ENCODE measurements around the gene OXNAD1. TPM values are rescaled to one million over a fixed set of nuclear protein-coding genes. Genes with fewer than 3 reads are reported as not detected.

Gene OXNAD1
- total RNA-seq, 2 experiments from 2014 or later: 18.1 to 18.7 TPM

- Histone ChIP-seq H3K27ac (ENCODE audit: low read depth, low read length, poor library complexity, severe bottlenecking) (peak overlapping the region; percentile 34), H3K4me2 (ENCODE audit: low read length) (peak overlapping the region; percentile 17), H4K20me1 (ENCODE audit: insufficient read depth, low read length) (no peaks in the 10 kb centered on the region), H3K9me3 (ENCODE audit: low read length) (peaks cover 23% of the 10 kb centered on the region; the same call in 1 of the 2 replicates), H2AFZ (ENCODE audit: low read length) (no peak overlapping the region), H3K79me2 (ENCODE audit: insufficient read depth, low read depth, low read length) (no peaks in the 10 kb centered on the region; the same call in 1 of the 2 replicates), H3K36me3 (ENCODE audit: insufficient read depth, low read length) (peaks cover 93% of the 10 kb centered on the region), H3K4me3 (ENCODE audit: low read depth, low read length, poor library complexity, severe bottlenecking) (no peak overlapping the region), H3K9me2 (ENCODE audit: insufficient read depth, low read length) (no peaks in the 10 kb centered on the region), H3K4me1 (ENCODE audit: insufficient read depth, low read length, poor library complexity, severe bottlenecking) (peaks cover 22% of the 10 kb centered on the region)
- intact Hi-C loops (cut with micrococcal nuclease; ENCODE audit: unreplicated experiment): loop anchor here (1.0 to 5.0 kb wide), 2 partner anchors 141 to 259 kb away; no protein-coding TSS in a partner anchor
- TF ChIP-seq EZH2phosphoT487 (IDR thresholded peaks at IDR 0.05; ENCODE audit: borderline replicate concordance, low read depth, low read length) (no peak), CTCF (conservative IDR thresholded peaks at IDR 0.05; ENCODE audit: low read length) (no peak)
- CTCF ChIA-PET (ENCODE audit: unreplicated experiment): interaction anchor here (1.0 kb wide), 1 partner anchor 259 kb away, joined by 6 read pairs; no protein-coding TSS in a partner anchor
- BruUV-seq (replicated peaks): no TSS peak
- peak; percentile 45 for DNase-seq (ENCODE audit: low spot score)
- POLR2A ChIA-PET: interaction anchor here (0.7 to 1.6 kb wide), 3 partner anchors 22 to 261 kb away, joined by 3 to 6 read pairs (median 4); no protein-coding TSS in a partner anchor
These were observed 25.8 kb downstream of the OXNAD1 start for GRCh38 chr3:16290827-16291196.

GRCh38 chr3:16294844-16295243, 29.8 kb downstream of the OXNAD1 start:
- BruUV-seq (replicated peaks): no TSS peak
- intact Hi-C loops (cut with micrococcal nuclease; ENCODE audit: unreplicated experiment): loop anchor here (5.0 kb wide), 1 partner anchor 137 kb away; no protein-coding TSS in a partner anchor
- Histone ChIP-seq H3K36me3 (ENCODE audit: insufficient read depth, low read length) (peaks cover 97% of the 10 kb centered on the region), H3K9me3 (ENCODE audit: low read length) (peaks cover 35% of the 10 kb centered on the region), H3K9me2 (ENCODE audit: insufficient read depth, low read length) (no peaks in the 10 kb centered on the region), H3K27ac (ENCODE audit: low read depth, low read length, poor library complexity, severe bottlenecking) (no peak overlapping the region), H2AFZ (ENCODE audit: low read length) (no peak overlapping the region), H3K79me2 (ENCODE audit: insufficient read depth, low read depth, low read length) (no peaks in the 10 kb centered on the region; the same call in 1 of the 2 replicates), H4K20me1 (ENCODE audit: insufficient read depth, low read length) (no peaks in the 10 kb centered on the region), H3K4me1 (ENCODE audit: insufficient read depth, low read length, poor library complexity, severe bottlenecking) (peaks cover 14% of the 10 kb centered on the region), H3K4me2 (ENCODE audit: low read length) (no peak overlapping the region), H3K4me3 (ENCODE audit: low read depth, low read length, poor library complexity, severe bottlenecking) (no peak overlapping the region)
- ChIA-PET CTCF (ENCODE audit: unreplicated experiment) (no interaction called here), POLR2A (interaction anchor here (0.5 to 2.9 kb wide), 5 partner anchors 10 to 542 kb away, joined by 3 to 6 read pairs (median 3); no protein-coding TSS in a partner anchor)
- no peak for DNase-seq (ENCODE audit: low spot score)
- TF ChIP-seq CTCF (conservative IDR thresholded peaks at IDR 0.05; ENCODE audit: low read length): no peak
- no peak for TF ChIP-seq EZH2phosphoT487 (IDR thresholded peaks at IDR 0.05; ENCODE audit: borderline replicate concordance, low read depth, low read length)

- Histone ChIP-seq H4K20me1 (ENCODE audit: insufficient read depth, low read length) (no peaks in the 10 kb centered on the region), H3K9me2 (ENCODE audit: insufficient read depth, low read length) (no peaks in the 10 kb centered on the region), H3K79me2 (ENCODE audit: insufficient read depth, low read depth, low read length) (no peaks in the 10 kb centered on the region; the same call in 1 of the 2 replicates), H3K4me1 (ENCODE audit: insufficient read depth, low read length, poor library complexity, severe bottlenecking) (peaks cover 13% of the 10 kb centered on the region), H3K4me2 (ENCODE audit: low read length) (no peak overlapping the region), H3K36me3 (ENCODE audit: insufficient read depth, low read length) (peaks cover 97% of the 10 kb centered on the region), H3K9me3 (ENCODE audit: low read length) (peaks cover 35% of the 10 kb centered on the region), H3K4me3 (ENCODE audit: low read depth, low read length, poor library complexity, severe bottlenecking) (no peak overlapping the region), H3K27ac (ENCODE audit: low read depth, low read length, poor library complexity, severe bottlenecking) (no peak overlapping the region), H2AFZ (ENCODE audit: low read length) (no peak overlapping the region)
- no peak for TF ChIP-seq EZH2phosphoT487 (IDR thresholded peaks at IDR 0.05; ENCODE audit: borderline replicate concordance, low read depth, low read length)
- TF ChIP-seq CTCF (conservative IDR thresholded peaks at IDR 0.05; ENCODE audit: low read length): no peak
- no TSS peak for BruUV-seq (replicated peaks)
- POLR2A ChIA-PET: interaction anchor here (0.5 to 2.9 kb wide), 6 partner anchors 9 to 261 kb away, joined by 3 to 6 read pairs (median 4); no protein-coding TSS in a partner anchor
- DNase-seq (ENCODE audit: low spot score): no peak
- CTCF ChIA-PET (ENCODE audit: unreplicated experiment): no interaction called here
- intact Hi-C loops (cut with micrococcal nuclease; ENCODE audit: unreplicated experiment): no loop called here
These were observed 30.4 kb downstream of the OXNAD1 start for GRCh38 chr3:16295298-16295890.

All from OCI-LY7 (cell line).